ENCODE results near the gene ACSL1. TPM values are rescaled to one million over a fixed set of nuclear protein-coding genes. Genes with fewer than 3 reads are reported as not detected.

The ACSL1 gene
- total RNA-seq, 2 experiments from 2014 or later = 12.4 to 12.5 TPM

GRCh38 chr4:184812199-184812542 is 13.6 kb downstream of the ACSL1 start:
- Mint-ChIP-seq H3K27ac (no peak overlapping the region), H3K4me1 (ENCODE audit: low read depth) (peaks cover 36% of the 10 kb centered on the region), H3K27me3 (no peaks in the 10 kb centered on the region), H3K36me3 (ENCODE audit: low read depth) (no peaks in the 10 kb centered on the region), H3K4me3 (no peak overlapping the region), H3K9me3 (no peaks in the 10 kb centered on the region)
- no peaks in the 10 kb centered on the region for H3K36me3 ChIP-seq (ENCODE audit: insufficient read depth, low read length)
- TF ChIP-seq CTCF (IDR thresholded peaks at IDR 0.05) = no peak
- CTCF ChIA-PET = no interaction called here
- no peak for ATAC-seq (ENCODE audit: poor library complexity)
- no peaks in the 10 kb centered on the region for H3K9me3 ChIP-seq (ENCODE audit: control insufficient read depth in 1 of 2, insufficient read depth in 1 of 2, low read length in 2 of 2)
- intact Hi-C loops (cut with DNase I, micrococcal nuclease) = no loop called here
- POLR2A ChIA-PET = no interaction called here
- H3K27me3 ChIP-seq (ENCODE audit: control insufficient read depth in 1 of 2, insufficient read depth in 2 of 2, low read length in 2 of 2) = no peaks in the 10 kb centered on the region
- no peak for DNase-seq
- no peak overlapping the region for H3K4me3 ChIP-seq (ENCODE audit: low read length)
- H3K4me1 ChIP-seq (ENCODE audit: insufficient read depth, low read length) = no peaks in the 10 kb centered on the region
- no peak overlapping the region for H3K27ac ChIP-seq (ENCODE audit: low read depth in 1 of 2, low read length in 2 of 2)

GRCh38 chr4:184811526-184812198 is 14.1 kb downstream of the ACSL1 start:
- no peaks in the 10 kb centered on the region for H3K27me3 Mint-ChIP-seq
- no peak for TF ChIP-seq CTCF (IDR thresholded peaks at IDR 0.05)
- no peak overlapping the region for H3K27ac ChIP-seq (ENCODE audit: low read depth in 1 of 2, low read length in 2 of 2)
- H3K4me1 Mint-ChIP-seq (ENCODE audit: low read depth) = peaks cover 36% of the 10 kb centered on the region
- POLR2A ChIA-PET = no interaction called here
- no peaks in the 10 kb centered on the region for H3K27me3 ChIP-seq (ENCODE audit: control insufficient read depth in 1 of 2, insufficient read depth in 2 of 2, low read length in 2 of 2)
- intact Hi-C loops (cut with DNase I, micrococcal nuclease) = no loop called here
- DNase-seq (no peak), ATAC-seq (ENCODE audit: poor library complexity) (no peak)
- H3K36me3 ChIP-seq (ENCODE audit: insufficient read depth, low read length) = no peaks in the 10 kb centered on the region
- CTCF ChIA-PET = no interaction called here
- H3K9me3 Mint-ChIP-seq = no peaks in the 10 kb centered on the region
- H3K4me3 Mint-ChIP-seq = no peak overlapping the region
- H3K9me3 ChIP-seq (ENCODE audit: control insufficient read depth in 1 of 2, insufficient read depth in 1 of 2, low read length in 2 of 2) = no peaks in the 10 kb centered on the region
- H3K27ac Mint-ChIP-seq = no peak overlapping the region
- no peaks in the 10 kb centered on the region for H3K36me3 Mint-ChIP-seq (ENCODE audit: low read depth)
- no peaks in the 10 kb centered on the region for H3K4me1 ChIP-seq (ENCODE audit: insufficient read depth, low read length)
- no peak overlapping the region for H3K4me3 ChIP-seq (ENCODE audit: low read length)

GRCh38 chr4:184810720-184811119 is 15.0 kb downstream of the ACSL1 start:
- no peak overlapping the region for H3K4me3 Mint-ChIP-seq
- ATAC-seq (ENCODE audit: poor library complexity) (peak; percentile 18), DNase-seq (no peak)
- H3K27me3 Mint-ChIP-seq = no peaks in the 10 kb centered on the region
- intact Hi-C loops (cut with DNase I, micrococcal nuclease) = no loop called here
- no peak overlapping the region for H3K27ac ChIP-seq (ENCODE audit: low read depth in 1 of 2, low read length in 2 of 2)
- no peak for TF ChIP-seq CTCF (IDR thresholded peaks at IDR 0.05)
- H3K27me3 ChIP-seq (ENCODE audit: control insufficient read depth in 1 of 2, insufficient read depth in 2 of 2, low read length in 2 of 2) = no peaks in the 10 kb centered on the region
- ChIA-PET CTCF (no interaction called here), POLR2A (interaction anchor here (0.6 kb wide), 1 partner anchor 701 kb away, joined by 3 read pairs; no protein-coding TSS in a partner anchor)
- H3K36me3 ChIP-seq (ENCODE audit: insufficient read depth, low read length) = no peaks in the 10 kb centered on the region
- no peaks in the 10 kb centered on the region for H3K36me3 Mint-ChIP-seq (ENCODE audit: low read depth)
- no peak overlapping the region for H3K4me3 ChIP-seq (ENCODE audit: low read length)
- H3K4me1 ChIP-seq (ENCODE audit: insufficient read depth, low read length) = no peaks in the 10 kb centered on the region
- H3K4me1 Mint-ChIP-seq (ENCODE audit: low read depth) = peaks cover 35% of the 10 kb centered on the region
- no peak overlapping the region for H3K27ac Mint-ChIP-seq
- H3K9me3 ChIP-seq (ENCODE audit: control insufficient read depth in 1 of 2, insufficient read depth in 1 of 2, low read length in 2 of 2) = no peaks in the 10 kb centered on the region
- no peaks in the 10 kb centered on the region for H3K9me3 Mint-ChIP-seq
